GM10847 (cell line): Measurements from ENCODE around the gene CGGBP1.
A peak's percentile ranks its signal among the peaks of the same experiment; 100 is the strongest.

Source experiments
- POLR2A ChIP-seq: IDR thresholded peaks from 2 replicates; pipeline ENCODE4 v1.6.1; 2011; ENCODE audit not compliant: insufficient read length; ENCODE audit errors: extremely low read depth

The CGGBP1 gene, protein sequence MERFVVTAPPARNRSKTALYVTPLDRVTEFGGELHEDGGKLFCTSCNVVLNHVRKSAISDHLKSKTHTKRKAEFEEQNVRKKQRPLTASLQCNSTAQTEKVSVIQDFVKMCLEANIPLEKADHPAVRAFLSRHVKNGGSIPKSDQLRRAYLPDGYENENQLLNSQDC

DNA sequence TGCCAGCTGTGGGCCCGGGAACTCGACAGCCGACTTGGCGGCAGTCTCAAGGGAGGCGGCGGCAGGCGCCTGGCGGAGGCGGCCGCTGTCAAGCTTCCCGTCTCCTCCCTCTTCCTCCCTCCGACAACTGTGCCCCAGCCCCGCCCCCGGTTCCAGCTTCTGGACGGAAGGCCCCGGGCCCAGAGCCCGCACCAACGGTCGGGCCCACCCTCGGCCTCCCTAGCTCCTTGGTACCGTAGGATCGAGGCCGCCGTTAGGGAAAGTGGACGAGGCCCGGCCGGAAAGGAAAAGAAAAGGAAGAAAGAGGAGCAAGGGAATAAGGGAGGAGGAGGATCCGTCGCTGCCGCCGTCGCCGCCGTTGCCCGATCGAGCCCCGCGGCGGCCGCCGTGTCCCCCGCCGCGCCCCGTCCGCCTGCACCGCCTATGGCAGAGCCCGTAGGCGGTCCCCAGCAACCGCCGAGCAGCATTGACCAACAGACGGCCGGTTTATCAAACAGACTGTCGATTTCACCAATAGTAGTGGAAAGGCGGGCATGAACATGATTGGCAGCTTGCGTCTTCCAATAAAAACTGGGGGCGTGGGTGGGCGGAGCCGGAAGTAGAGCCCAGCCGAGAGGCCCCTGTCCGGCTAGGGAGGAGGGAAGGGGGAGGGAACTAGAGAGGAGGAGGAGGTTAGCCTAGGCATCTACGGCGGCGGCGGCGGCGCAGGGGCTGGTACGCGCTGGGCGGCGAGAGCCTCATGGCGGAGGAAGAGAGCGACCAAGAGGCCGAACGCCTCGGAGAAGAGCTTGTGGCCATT, at the start of gene CGGBP1, which contains the start of gene ZNF654:
Gene CGGBP1 (minus strand): TSS at position 425 of the 799 bp plus-strand sequence. CDS start 3,029 bp downstream, outside the sequence.
Gene ZNF654 (plus strand): TSS at position 675 of the 799 bp plus-strand sequence. CDS start 65 bp downstream, at position 740.
- peak; percentile 79 for TF ChIP-seq POLR2A

DNA sequence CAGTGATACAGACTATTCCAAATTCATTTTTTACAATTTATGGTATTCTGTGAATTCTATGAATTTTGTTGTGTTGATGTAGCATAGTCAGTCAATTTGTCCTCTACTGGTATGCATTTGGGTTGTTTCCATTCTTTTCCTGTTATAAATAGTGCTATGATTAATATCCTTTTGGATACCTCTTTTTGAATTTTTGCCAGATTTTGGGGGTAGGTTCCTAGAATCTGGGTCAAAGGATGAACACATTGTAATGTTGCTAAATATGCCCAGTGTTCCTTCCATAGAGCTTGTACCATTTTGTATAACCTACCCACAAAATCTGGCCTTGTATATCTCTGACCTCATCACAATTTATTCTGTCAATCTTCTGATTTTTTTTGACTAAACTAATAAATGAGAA, 46.5 kb upstream of the CGGBP1 start:
- TF ChIP-seq POLR2A = no peak

- TF ChIP-seq POLR2A = no peak
Measured at GRCh38 chr3:88101142-88101541, 42.3 kb upstream of the CGGBP1 start.

GRCh38 chr3:88093266-88093665, 34.5 kb upstream of the CGGBP1 start:
- no peak for TF ChIP-seq POLR2A

GRCh38 chr3:88092270-88092669, 33.5 kb upstream of the CGGBP1 start:
- TF ChIP-seq POLR2A = no peak

- no peak for TF ChIP-seq POLR2A
Measured at GRCh38 chr3:88090681-88091080, 31.9 kb upstream of the CGGBP1 start.

DNA sequence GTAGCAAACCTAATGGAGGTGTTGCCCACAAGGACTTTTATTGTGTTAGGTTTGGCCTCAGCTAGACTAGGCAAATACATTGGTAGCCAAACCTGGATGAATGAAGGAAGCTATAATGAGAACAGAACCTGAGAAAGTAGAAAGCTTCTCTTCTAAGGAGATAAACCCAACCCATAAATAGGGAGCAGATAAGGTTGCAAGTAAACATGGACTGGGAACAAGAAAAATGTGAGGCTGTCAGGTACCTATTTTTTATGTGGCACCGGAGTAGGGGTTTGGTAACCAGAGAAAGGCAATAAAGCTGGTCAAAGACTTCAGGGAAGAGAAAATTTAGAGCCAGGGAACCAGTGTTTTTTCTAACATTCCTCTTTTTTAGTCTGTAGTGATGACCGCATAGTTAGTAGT, 25.3 kb upstream of the CGGBP1 start:
- TF ChIP-seq POLR2A = no peak

GRCh38 chr3:88082854-88083253, 24.0 kb upstream of the CGGBP1 start:
- no peak for TF ChIP-seq POLR2A

GRCh38 chr3:88078932-88079331, 20.1 kb upstream of the CGGBP1 start:
- no peak for TF ChIP-seq POLR2A

GRCh38 chr3:88076712-88077111, 17.9 kb upstream of the CGGBP1 start:
- no peak for TF ChIP-seq POLR2A

GRCh38 chr3:88075497-88075896, 16.7 kb upstream of the CGGBP1 start:
- no peak for TF ChIP-seq POLR2A

DNA sequence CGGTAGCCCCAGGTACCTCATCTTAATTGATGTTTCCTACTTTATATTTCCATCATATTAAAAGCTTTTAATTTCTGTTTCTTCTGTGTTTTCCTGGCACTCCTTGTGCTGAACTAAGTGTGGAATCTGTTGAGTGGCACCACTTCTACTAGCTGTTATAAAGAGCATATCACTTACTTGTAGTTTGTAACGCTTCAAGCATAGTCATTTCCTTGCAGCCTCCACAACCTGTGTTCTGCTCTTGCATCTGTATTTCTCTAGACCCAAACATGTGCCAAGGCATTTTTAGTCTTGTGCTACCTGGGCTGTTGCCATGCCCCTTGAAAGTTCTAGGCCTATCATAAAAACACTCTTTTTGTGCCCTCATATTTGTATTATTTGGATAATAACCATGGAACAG, 16.3 kb upstream of the CGGBP1 start:
- TF ChIP-seq POLR2A = no peak

- no peak for TF ChIP-seq POLR2A
Measured at GRCh38 chr3:88061746-88062145, 2.9 kb upstream of the CGGBP1 start.

- no peak for TF ChIP-seq POLR2A
Measured at GRCh38 chr3:88059380-88060170, 770 bp upstream of the CGGBP1 start.

DNA sequence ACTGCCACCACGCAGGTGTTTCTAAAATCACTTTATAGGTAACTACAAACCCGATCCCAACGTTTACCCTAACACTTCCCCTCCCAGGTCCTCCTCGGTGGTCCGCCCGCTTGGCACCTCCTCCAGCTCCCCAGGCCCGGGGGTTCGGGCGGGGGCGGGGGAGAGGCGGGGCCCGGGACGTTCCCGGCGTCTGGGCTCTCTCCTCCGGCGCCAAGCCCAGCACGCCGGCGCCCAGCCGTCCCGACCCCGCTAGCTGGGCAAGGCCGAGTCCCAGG, 562 bp downstream of the CGGBP1 start:
- TF ChIP-seq POLR2A = no peak
